ENCODE results near the gene RETN. TPM values are rescaled to one million over a fixed set of nuclear protein-coding genes. Genes with fewer than 3 reads are reported as not detected.

Gene RETN
- total RNA-seq, 1 donor, result not detected

DNA sequence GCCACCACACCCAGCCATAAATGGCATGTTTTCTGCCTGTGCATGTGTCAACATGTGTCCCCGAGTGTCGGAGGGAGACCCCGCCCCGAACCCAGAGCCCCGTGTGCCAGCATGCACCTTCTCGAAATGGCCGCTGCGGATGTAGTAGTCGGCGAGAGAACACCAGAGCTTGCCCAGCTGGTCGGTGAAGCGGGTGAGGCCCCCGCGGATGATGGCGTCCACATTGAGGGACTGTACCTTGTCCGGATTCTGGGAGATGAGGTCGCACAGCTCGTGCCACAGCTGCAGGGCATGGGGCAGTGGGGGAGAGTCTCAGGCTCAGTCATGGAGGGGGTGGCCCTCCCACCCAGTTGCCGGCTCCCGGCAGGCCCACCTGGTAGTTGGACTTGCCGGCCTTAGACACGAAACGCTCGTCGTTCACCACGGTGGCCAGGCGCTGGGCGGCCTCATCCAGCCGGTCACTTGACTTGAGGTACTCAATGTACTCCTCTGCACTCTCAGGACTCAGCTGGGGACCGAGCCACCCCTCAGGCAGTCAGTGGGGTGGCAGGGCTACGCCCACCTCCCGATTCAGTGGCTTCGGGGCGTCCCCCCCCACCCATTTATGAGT, 43.0 kb upstream of the RETN start:
- H3K27ac ChIP-seq (ENCODE audit: low read depth, low read length), result no peak overlapping the region
- DNase-seq (ENCODE audit: insufficient read length, low spot score, missing footprints), result no peak
- no peaks in the 10 kb centered on the region for H3K9me3 ChIP-seq (ENCODE audit: low read depth, low read length)
- H3K36me3 ChIP-seq (ENCODE audit: insufficient read depth, low read length), result peaks cover 19% of the 10 kb centered on the region
- peaks cover 58% of the 10 kb centered on the region for H3K79me2 ChIP-seq (ENCODE audit: insufficient read depth, low read length)
- no peak overlapping the region for H3K4me3 ChIP-seq (ENCODE audit: insufficient read depth, low read length)
- no peak overlapping the region for H2AFZ ChIP-seq (ENCODE audit: low read length)
- H4K20me1 ChIP-seq (ENCODE audit: insufficient read depth, low read length), result peaks cover 10% of the 10 kb centered on the region
- no peak overlapping the region for H3K4me2 ChIP-seq (ENCODE audit: insufficient read depth, low read length)
- TF ChIP-seq CTCF (IDR thresholded peaks at IDR 0.05; ENCODE audit: extremely low read depth, low read depth, low read length), result no peak
- no peaks in the 10 kb centered on the region for H3K27me3 ChIP-seq (ENCODE audit: insufficient read depth, low read length)
- peaks cover 16% of the 10 kb centered on the region for H3K4me1 ChIP-seq (ENCODE audit: insufficient read depth, low read length)

GRCh38 chr19:7627166-7627565, 41.7 kb upstream of the RETN start:
- no peak overlapping the region for H3K4me2 ChIP-seq (ENCODE audit: insufficient read depth, low read length)
- peaks cover 16% of the 10 kb centered on the region for H3K4me1 ChIP-seq (ENCODE audit: insufficient read depth, low read length)
- no peak overlapping the region for H2AFZ ChIP-seq (ENCODE audit: low read length)
- no peaks in the 10 kb centered on the region for H3K9me3 ChIP-seq (ENCODE audit: low read depth, low read length)
- no peak for TF ChIP-seq CTCF (IDR thresholded peaks at IDR 0.05; ENCODE audit: extremely low read depth, low read depth, low read length)
- no peak overlapping the region for H3K4me3 ChIP-seq (ENCODE audit: insufficient read depth, low read length)
- peak; percentile 88 for DNase-seq (ENCODE audit: insufficient read length, low spot score, missing footprints)
- H3K27me3 ChIP-seq (ENCODE audit: insufficient read depth, low read length), result no peaks in the 10 kb centered on the region
- no peak overlapping the region for H3K27ac ChIP-seq (ENCODE audit: low read depth, low read length)
- peaks cover 10% of the 10 kb centered on the region for H4K20me1 ChIP-seq (ENCODE audit: insufficient read depth, low read length)
- peaks cover 64% of the 10 kb centered on the region for H3K79me2 ChIP-seq (ENCODE audit: insufficient read depth, low read length)
- peaks cover 11% of the 10 kb centered on the region for H3K36me3 ChIP-seq (ENCODE audit: insufficient read depth, low read length)

- no peak for DNase-seq (ENCODE audit: insufficient read length, low spot score, missing footprints)
Measured at GRCh38 chr19:7628589-7629311, 40.1 kb upstream of the RETN start.

More at GRCh38 chr19:7628589-7629311, 40.1 kb upstream of the RETN start:
- no peak for TF ChIP-seq CTCF (IDR thresholded peaks at IDR 0.05; ENCODE audit: extremely low read depth, low read depth, low read length)
- H2AFZ ChIP-seq (ENCODE audit: low read length), result peak overlapping the region; percentile 94
- H3K4me3 ChIP-seq (ENCODE audit: insufficient read depth, low read length), result peak overlapping the region; percentile 99
- no peaks in the 10 kb centered on the region for H3K9me3 ChIP-seq (ENCODE audit: low read depth, low read length)
- peak overlapping the region; percentile 95 for H3K27ac ChIP-seq (ENCODE audit: low read depth, low read length)
- H3K79me2 ChIP-seq (ENCODE audit: insufficient read depth, low read length), result peaks cover 64% of the 10 kb centered on the region
- H3K27me3 ChIP-seq (ENCODE audit: insufficient read depth, low read length), result no peaks in the 10 kb centered on the region
- H3K4me2 ChIP-seq (ENCODE audit: insufficient read depth, low read length), result peak overlapping the region; percentile 100
- no peaks in the 10 kb centered on the region for H3K36me3 ChIP-seq (ENCODE audit: insufficient read depth, low read length)
- peaks cover 10% of the 10 kb centered on the region for H4K20me1 ChIP-seq (ENCODE audit: insufficient read depth, low read length)
- peaks cover 16% of the 10 kb centered on the region for H3K4me1 ChIP-seq (ENCODE audit: insufficient read depth, low read length)

Measured in osteoblast (primary cell).